Stimulated activated naive CD8-positive, alpha-beta T cell treated with anti-CD3 and anti-CD28 coated beads, Interleukin-15, Interleukin-2, amounts not matched to agents 100 ng/mL and 50 ng/mL, for 24 hours (primary cell): Measurements from ENCODE around the gene ZBTB24.

Experiments used
- H3K27ac Mint-ChIP-seq: one replicate; pipeline ENCODE4 v1.8.0; 2021; ENCODE audit warnings: mild to moderate bottlenecking, mixed read lengths
- H3K27me3 Mint-ChIP-seq: one replicate; pipeline ENCODE4 v1.8.0; 2021; ENCODE audit warnings: mixed read lengths
- H3K36me3 Mint-ChIP-seq: one replicate; pipeline ENCODE4 v1.8.0; 2021; ENCODE audit warnings: low read depth, mixed read lengths
- H3K4me1 Mint-ChIP-seq: one replicate; pipeline ENCODE4 v1.8.0; 2021; ENCODE audit warnings: low read depth, mixed read lengths
- H3K4me3 Mint-ChIP-seq: one replicate; pipeline ENCODE4 v1.8.0; 2021; ENCODE audit warnings: mild to moderate bottlenecking, mixed read lengths
- H3K9me3 Mint-ChIP-seq: one replicate; pipeline ENCODE4 v1.8.0; 2021; ENCODE audit warnings: mixed read lengths

The ZBTB24 gene

DNA sequence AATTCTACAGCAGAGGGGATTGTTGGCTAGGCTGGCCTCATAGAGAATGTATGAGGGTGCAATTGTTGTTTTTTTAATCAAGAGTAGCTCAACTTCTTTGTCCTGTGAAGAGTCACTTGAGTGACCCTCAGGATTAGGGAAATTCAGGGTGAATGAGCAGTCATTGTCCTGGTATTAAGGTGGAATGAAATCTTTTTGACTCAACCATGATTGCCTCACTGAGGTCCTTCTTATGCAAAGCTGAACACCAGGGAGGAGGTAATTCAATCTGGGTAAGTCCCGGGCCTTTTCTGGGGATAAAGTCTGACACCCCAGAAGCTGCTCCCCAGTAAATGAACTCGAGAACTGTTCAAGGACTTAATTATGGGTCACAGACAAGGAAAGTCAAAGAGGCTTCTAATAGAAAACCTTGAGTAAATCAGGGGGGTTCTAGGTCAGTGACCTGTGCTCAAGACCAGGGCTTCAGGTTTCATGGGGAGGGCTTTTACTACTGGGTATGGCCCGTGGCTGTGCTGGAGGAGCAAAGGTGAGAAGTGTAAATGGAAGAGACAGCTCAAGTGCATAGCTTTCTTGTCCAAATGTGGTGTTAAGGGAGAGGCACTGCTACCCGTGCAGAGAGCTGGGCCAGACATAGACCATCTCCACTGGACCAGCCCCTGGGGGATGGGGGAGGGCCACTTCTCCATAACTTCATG, 25.3 kb upstream of the ZBTB24 start:
- H3K4me1 Mint-ChIP-seq, result no peaks in the 10 kb centered on the region
- H3K27ac Mint-ChIP-seq, result no peak overlapping the region
- no peaks in the 10 kb centered on the region for H3K9me3 Mint-ChIP-seq
- H3K36me3 Mint-ChIP-seq, result no peaks in the 10 kb centered on the region
- no peaks in the 10 kb centered on the region for H3K27me3 Mint-ChIP-seq
- no peak overlapping the region for H3K4me3 Mint-ChIP-seq

DNA sequence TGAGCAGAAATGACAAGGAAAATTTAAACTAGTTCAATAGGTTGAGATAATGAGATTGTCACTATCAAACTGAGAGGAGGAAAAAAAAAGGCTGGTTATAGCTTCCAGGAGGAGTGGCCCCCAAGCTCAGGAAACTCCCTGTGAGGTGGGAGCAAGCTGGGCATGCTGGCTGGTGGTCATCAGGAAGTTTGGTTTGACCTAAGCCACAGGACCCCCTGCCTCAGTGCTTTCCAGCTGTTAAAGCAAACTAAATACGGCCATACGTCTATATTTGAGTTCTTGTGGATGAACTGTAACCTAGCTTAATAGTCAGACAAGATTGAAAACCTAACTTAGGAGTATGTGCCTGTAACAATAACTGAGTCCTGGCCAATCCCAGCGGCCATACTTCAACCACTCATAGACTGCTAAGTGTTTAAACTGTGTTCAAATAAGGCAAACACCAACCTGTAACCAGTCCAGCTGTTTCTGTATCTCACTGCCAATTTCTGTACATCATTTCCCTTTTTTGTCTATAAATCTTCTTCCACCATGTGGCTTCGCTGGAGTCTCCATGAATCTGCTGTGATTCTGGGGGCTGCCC, 24.6 kb upstream of the ZBTB24 start:
- H3K9me3 Mint-ChIP-seq, result no peaks in the 10 kb centered on the region
- H3K4me1 Mint-ChIP-seq, result no peaks in the 10 kb centered on the region
- no peaks in the 10 kb centered on the region for H3K36me3 Mint-ChIP-seq
- no peak overlapping the region for H3K4me3 Mint-ChIP-seq
- H3K27me3 Mint-ChIP-seq, result no peaks in the 10 kb centered on the region
- no peak overlapping the region for H3K27ac Mint-ChIP-seq

DNA sequence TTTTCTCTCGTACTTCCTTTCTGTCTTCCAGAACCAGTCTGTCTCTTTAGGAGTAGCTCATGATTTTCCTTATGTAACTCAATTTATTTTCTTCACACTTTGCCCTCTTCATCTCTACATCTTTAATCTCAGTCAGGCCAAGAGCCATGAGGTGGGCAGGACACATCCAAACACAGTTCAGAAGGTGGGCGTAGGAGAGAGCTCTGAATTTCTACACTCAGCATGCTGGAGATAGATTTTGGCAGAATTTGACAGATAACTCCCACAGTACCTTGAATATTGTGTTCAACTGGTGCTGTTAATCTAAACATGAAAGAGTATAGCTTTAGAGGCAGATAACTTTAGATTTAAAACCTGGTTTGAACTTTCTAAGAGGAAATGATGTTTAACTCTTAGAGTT, 23.8 kb upstream of the ZBTB24 start:
- Mint-ChIP-seq H3K4me1 (no peaks in the 10 kb centered on the region), H3K27ac (no peak overlapping the region), H3K36me3 (no peaks in the 10 kb centered on the region), H3K4me3 (no peak overlapping the region), H3K27me3 (no peaks in the 10 kb centered on the region), H3K9me3 (no peaks in the 10 kb centered on the region)

DNA sequence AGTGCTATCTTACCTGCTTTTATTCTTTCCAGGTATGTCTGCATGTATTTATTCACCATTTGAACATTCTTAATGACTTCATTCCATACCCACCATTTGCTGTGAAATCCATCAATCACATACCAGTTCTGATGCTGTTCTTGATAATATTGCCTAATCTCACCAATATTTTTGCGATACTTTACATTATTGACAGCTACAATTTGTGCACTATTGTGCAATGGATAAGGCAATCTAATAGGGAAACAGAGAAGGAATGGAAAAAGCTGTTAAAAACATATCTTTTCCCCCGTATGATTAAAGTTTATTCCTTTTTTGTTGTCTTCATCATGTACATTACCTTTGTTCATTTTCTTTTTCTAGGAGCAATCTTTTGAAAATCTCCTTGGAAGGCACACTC, 23.3 kb upstream of the ZBTB24 start:
- Mint-ChIP-seq H3K4me3 (no peak overlapping the region), H3K27me3 (no peaks in the 10 kb centered on the region), H3K36me3 (no peaks in the 10 kb centered on the region), H3K9me3 (no peaks in the 10 kb centered on the region), H3K27ac (no peak overlapping the region), H3K4me1 (no peaks in the 10 kb centered on the region)

DNA sequence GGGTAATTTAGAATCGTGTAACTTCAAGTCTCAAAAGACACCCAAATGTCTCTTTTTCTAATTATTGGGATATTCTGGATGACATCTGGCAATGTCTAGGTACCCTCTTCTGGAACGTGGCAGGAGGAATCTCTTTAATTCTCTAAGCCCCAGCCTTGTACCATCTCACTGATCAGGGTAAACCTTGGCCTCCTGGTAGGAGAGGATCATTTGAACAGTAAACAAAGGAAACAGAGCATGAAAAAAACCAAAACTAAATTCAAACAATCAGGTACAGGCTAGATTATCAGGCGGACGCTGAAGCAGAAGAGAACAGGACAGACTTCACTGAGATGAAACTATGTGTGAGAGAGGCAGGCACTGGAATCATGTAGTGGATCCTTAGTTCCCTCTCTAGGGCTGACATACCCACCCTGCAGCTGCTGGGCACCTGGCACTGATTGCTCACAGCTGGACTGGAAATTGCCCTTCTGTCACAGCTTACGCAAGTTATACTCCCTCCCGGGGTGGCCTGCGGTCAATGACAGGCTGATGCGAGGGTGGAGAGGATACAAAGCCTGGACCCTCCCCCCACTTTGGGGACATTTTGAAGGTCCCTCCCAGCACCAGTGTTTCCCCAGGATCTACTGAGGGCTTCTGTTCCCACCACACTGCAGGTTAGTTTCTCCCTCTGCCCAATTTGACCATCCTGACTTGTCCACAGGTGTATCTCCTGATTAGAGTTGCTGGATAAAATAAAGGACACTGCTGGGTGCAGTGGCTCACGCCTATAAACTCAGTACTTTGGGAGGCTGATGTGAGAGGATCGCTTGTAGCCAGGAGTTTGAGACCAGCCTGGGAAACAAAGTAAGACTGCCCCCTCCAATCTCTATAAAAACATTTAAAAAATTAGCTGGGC, 20.6 kb upstream of the ZBTB24 start:
- H3K27me3 Mint-ChIP-seq, result no peaks in the 10 kb centered on the region
- no peak overlapping the region for H3K4me3 Mint-ChIP-seq
- H3K9me3 Mint-ChIP-seq, result no peaks in the 10 kb centered on the region
- no peak overlapping the region for H3K27ac Mint-ChIP-seq
- no peaks in the 10 kb centered on the region for H3K36me3 Mint-ChIP-seq
- no peaks in the 10 kb centered on the region for H3K4me1 Mint-ChIP-seq

DNA sequence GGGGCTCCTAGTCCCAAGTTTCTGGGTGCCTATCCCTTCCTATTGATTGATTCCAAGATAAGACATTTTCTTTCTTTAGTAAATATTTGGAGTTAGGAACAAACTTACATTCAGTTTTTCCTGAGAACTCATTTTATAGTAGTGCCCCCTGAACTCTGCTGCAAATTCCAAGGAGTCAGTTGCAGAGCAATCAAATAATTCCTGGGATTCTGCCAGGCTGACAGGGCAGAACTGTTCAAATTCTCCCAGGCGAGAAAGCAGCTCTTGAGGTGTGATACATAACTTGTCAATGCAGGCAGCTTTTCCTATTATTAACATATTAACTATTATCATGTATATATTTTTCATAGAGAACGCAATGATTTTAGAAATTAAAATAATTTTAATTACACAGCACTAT, 15.9 kb upstream of the ZBTB24 start:
- Mint-ChIP-seq H3K4me3 (no peak overlapping the region), H3K4me1 (peaks cover 10% of the 10 kb centered on the region), H3K27me3 (no peaks in the 10 kb centered on the region), H3K9me3 (no peaks in the 10 kb centered on the region), H3K27ac (no peak overlapping the region), H3K36me3 (no peaks in the 10 kb centered on the region)

DNA sequence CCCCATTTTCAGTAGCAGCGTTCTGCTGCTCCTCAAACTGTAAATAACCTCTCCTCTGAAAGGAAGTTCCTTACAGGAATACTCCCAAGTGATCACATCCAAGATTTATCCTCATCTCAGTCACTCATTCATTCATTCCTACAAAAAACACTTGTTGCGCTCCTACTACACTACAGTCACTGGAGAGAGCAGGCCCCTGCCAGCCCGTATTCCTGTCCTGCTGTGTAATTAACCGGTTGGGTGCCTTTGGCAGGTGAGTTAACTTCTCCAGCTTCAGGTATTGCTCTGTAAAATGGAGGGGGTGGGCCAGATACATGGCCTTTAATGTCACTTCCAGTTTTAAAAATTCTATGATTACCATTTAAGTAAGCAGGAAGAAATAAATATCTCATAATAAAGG, 15.0 kb upstream of the ZBTB24 start:
- Mint-ChIP-seq H3K4me3 (no peak overlapping the region), H3K36me3 (no peaks in the 10 kb centered on the region), H3K27me3 (no peaks in the 10 kb centered on the region), H3K4me1 (peaks cover 18% of the 10 kb centered on the region), H3K27ac (no peak overlapping the region), H3K9me3 (no peaks in the 10 kb centered on the region)

DNA sequence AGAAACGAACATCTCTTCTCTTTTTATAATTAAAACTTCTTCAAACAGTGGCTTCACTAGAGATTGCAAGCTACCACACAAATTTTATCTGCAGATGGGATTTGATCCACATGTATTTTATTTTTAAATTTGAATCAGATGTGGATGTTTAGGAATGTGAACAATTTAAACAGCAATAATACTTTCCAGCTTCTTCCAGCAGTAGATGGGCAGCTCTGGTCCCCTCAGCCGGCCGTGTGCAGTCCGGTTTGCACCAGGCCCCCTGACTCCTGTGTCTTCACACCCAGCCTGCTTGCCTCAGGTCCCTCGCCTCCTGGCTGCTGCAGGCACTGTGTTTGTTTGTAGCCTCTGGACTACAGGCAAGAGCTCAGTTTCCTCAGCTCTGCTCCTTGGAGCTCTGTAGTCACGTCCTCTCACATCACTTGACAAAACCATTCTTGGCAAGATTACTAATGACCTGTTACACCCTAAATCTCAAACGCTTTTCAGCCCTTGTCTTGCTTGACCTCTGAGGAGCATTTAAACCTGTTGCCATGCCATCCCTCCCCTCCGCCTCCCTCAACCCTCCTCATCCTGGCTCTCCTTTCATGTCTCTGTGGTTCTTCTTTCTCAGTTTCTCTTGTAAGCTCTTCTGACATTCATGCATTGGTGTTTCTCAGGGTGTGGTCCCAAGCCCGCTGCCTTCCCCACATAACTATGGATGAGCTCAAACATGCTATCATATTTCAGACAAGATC, 13.2 kb upstream of the ZBTB24 start:
- Mint-ChIP-seq H3K27ac (no peak overlapping the region), H3K4me1 (peaks cover 28% of the 10 kb centered on the region), H3K9me3 (no peaks in the 10 kb centered on the region), H3K27me3 (no peaks in the 10 kb centered on the region), H3K36me3 (no peaks in the 10 kb centered on the region), H3K4me3 (no peak overlapping the region)

DNA sequence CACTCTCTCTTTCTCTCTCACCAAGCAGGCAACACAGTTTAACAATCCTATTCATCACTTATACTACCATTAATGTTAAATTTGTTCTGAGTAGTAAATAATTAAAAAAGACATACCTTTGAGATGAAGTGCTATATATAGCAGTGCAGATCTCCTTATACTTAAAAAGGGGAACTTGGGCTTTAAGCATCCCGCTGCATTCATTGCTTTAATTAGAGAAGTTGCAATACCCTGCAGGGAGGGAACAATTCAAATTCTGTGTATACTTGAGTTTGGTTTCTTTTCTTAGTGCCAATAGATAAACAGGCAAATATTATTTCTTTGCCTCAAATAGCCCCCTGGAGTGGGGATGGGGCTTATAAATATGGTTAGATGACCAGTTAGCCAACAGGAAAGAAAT, 10.8 kb upstream of the ZBTB24 start:
- Mint-ChIP-seq H3K27ac (no peak overlapping the region), H3K9me3 (no peaks in the 10 kb centered on the region), H3K4me3 (no peak overlapping the region), H3K4me1 (peaks cover 42% of the 10 kb centered on the region), H3K36me3 (no peaks in the 10 kb centered on the region), H3K27me3 (no peaks in the 10 kb centered on the region)

DNA sequence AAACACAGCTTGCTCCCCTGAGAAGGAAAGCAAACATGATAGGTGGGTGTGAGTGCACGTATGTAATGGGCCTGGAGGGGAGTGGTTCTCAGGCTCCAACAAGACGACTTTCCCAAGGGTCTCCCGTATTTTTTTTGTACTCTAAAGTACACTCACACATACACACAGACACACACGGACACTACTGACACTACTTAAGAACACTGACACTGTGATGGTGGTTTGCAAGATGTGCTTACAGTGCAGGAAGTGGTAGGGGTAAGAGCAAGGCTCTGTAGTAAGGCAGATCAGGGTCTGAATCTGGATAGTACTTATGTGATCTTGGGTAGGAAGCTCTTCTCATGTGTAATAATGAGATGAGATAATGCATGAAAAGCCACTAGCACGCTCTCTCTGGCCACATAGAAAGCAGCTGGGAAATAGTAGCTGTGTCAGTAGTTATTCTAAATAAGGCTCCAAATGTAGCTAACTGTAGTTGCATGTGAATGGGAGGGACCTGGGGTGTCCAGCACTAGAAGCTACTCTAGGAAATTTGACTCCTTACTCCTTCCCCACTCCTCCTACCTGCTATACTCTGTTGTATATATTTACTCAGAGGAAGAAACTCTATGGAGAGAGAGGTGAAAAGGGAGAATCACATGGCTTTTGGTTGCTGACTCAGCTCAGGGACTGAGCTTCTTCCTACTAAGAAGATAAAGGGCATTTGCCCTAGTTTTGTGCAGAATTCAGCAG, 8.4 kb upstream of the ZBTB24 start:
- H3K9me3 Mint-ChIP-seq, result no peaks in the 10 kb centered on the region
- peak overlapping the region; percentile 0 for H3K4me3 Mint-ChIP-seq
- peak overlapping the region; percentile 9 for H3K27ac Mint-ChIP-seq
- H3K4me1 Mint-ChIP-seq, result peaks cover 35% of the 10 kb centered on the region
- no peaks in the 10 kb centered on the region for H3K36me3 Mint-ChIP-seq
- H3K27me3 Mint-ChIP-seq, result no peaks in the 10 kb centered on the region

DNA sequence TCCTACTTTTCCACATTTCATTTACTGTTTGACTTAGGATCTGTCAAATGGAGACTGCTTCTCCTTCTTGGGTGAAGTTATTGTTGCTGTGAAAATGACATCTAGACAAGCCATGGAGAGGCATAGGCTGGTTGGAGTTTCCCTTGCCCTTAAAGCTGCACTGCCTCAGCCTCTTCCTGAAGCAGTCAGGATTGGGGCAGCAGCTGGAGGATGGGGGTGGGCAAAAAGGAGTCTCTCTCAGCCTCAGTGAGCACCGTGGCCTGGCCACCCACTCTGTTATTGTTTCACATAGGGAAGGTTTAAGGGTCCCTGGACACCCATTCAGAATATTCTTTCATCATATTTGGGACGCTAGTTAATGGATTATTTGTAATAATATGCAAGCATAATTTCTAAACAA, 7.7 kb upstream of the ZBTB24 start:
- no peak overlapping the region for H3K27ac Mint-ChIP-seq
- H3K4me1 Mint-ChIP-seq, result peaks cover 35% of the 10 kb centered on the region
- no peaks in the 10 kb centered on the region for H3K36me3 Mint-ChIP-seq
- H3K4me3 Mint-ChIP-seq, result peak overlapping the region; percentile 0
- H3K9me3 Mint-ChIP-seq, result no peaks in the 10 kb centered on the region
- H3K27me3 Mint-ChIP-seq, result no peaks in the 10 kb centered on the region

DNA sequence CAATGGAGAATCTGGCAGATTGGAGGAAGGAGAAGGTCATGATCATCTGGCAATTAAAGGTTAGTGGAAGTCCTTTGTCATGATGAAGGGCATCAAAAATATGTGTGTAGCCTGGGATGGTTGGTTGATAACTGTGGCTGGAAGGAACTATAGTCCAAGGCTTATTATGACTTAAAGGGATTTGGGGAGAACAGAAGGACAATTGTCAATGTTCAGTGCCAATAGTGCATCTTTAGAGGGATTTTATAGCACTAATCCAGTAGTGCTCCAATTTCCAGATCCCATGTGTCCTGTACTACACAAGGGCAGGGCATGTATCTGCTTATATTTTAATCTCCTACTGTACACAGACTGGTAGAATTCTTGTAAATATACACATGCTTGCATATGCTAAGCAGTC, 5.0 kb upstream of the ZBTB24 start:
- H3K27me3 Mint-ChIP-seq, result no peaks in the 10 kb centered on the region
- no peak overlapping the region for H3K27ac Mint-ChIP-seq
- no peak overlapping the region for H3K4me3 Mint-ChIP-seq
- peaks cover 37% of the 10 kb centered on the region for H3K4me1 Mint-ChIP-seq
- H3K9me3 Mint-ChIP-seq, result no peaks in the 10 kb centered on the region
- no peaks in the 10 kb centered on the region for H3K36me3 Mint-ChIP-seq

DNA sequence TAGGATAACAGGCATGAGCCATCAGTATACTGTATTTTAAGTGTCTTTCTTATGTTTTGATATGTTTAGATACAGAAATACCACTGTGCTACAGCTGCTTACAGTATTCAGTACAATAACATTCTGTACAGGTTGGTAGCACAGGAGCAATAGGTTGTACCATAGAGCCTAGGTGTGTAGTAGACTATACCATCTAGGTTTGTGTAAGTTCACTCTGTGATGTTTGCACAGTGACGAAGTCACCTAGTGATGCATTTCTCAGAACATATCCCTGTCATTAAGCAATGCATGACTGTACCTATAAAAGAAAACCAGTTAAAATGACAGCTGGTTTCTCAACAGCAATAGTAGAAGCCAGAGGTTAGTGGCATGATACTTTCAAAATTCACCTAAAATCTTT, 3.0 kb upstream of the ZBTB24 start:
- no peaks in the 10 kb centered on the region for H3K9me3 Mint-ChIP-seq
- H3K36me3 Mint-ChIP-seq, result peaks cover 11% of the 10 kb centered on the region
- H3K4me3 Mint-ChIP-seq, result no peak overlapping the region
- no peak overlapping the region for H3K27ac Mint-ChIP-seq
- H3K27me3 Mint-ChIP-seq, result no peaks in the 10 kb centered on the region
- peaks cover 38% of the 10 kb centered on the region for H3K4me1 Mint-ChIP-seq

DNA sequence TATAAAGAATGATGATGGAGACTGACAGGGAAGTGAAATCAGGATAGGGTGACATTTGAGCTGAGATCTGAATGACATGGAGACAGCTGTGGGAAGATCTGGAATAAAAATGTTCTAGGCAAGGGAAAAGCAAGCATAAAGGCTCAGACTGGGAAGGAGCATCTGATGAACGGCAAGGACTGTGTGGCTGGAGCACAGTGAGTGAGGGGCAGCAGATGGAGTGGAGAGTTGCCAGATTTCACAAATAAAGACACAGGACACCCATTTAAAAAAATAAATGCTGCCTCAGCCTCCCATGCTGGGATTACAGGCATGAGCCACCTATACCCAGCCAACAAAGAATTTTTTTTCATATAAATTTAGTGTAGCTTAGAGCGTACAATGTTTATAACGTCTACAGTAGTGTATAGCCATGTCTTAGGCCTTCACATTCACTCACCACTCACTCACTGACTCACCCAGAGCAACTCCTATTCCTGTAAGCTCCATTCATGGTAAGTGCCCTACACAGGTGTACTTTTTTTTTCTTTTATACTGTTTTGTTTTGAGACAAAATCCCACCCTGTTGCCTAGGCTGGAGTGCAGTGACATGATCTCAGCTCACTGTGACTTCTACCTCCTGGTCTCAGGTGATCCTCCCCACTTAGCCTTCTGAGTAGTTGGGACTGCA, 2.4 kb upstream of the ZBTB24 start:
- Mint-ChIP-seq H3K27me3 (no peaks in the 10 kb centered on the region), H3K9me3 (no peaks in the 10 kb centered on the region), H3K4me1 (peaks cover 38% of the 10 kb centered on the region), H3K36me3 (peaks cover 16% of the 10 kb centered on the region), H3K27ac (no peak overlapping the region), H3K4me3 (no peak overlapping the region)
